Endothelial cell of umbilical vein (primary cell): ENCODE measurements around the gene GRIFIN. TPM values are rescaled to one million over a fixed set of nuclear protein-coding genes. Genes with fewer than 3 reads are reported as not detected.

Experiments used
- BruUV-seq: library from RNA; stranded (reverse); fragments of 400-500 nt; replicated peaks from 2 replicates; lab custom pipeline; 2021; lab: Mats Ljungman, UMichigan
- CTCF ChIA-PET: fragments of 300-600, 350-600 bp; sonication (Branson Sonifier 250); formaldehyde crosslinking; loops from one replicate; lab custom pipeline; 2021; ENCODE audit warnings: antibody characterized with exemption, inconsistent platforms; lab: Charles Lee
- POLR2A ChIA-PET: fragments of 300-600, 350-600 bp; sonication (Branson Sonifier 250); formaldehyde crosslinking; loops from one replicate; lab custom pipeline; 2021; ENCODE audit warnings: antibody characterized with exemption, inconsistent platforms; lab: Charles Lee
- DNase-seq: peaks from one replicate; pipeline ENCODE4 v3.0.0-alpha.2; 2011; ENCODE audit warnings: low read depth, low spot score
- FAIRE-seq: peaks from 2 replicates; lab custom pipeline; 2011; peaks lifted over from hg19 to GRCh38; lab: Jason Lieb, UNC
- H2AFZ ChIP-seq: 2 replicates; pipeline ENCODE4 v1.6.0; 2012; ENCODE audit warnings: low read depth, low read length, control low read depth, inconsistent platforms
- H3K27ac ChIP-seq: 2 replicates; pipeline ENCODE4 v1.5.1; 2011; ENCODE audit warnings: low read depth, mild to moderate bottlenecking, control low read depth, low read length, moderate library complexity; ENCODE audit not compliant: insufficient read depth
- H3K27me3 ChIP-seq, 2 experiments: 2 replicates each; pipeline versions ENCODE4 v1.6.0 to v1.6.1; 2011; ENCODE audit warnings: low read length in 2 of 2, mixed read lengths in 1 of 2; ENCODE audit not compliant: control insufficient read depth in 2 of 2, insufficient read depth in 2 of 2
- H3K36me3 ChIP-seq, 2 experiments: 2 replicates in 1 of 2; 3 replicates in 1 of 2; pipeline ENCODE4 v1.5.1; 2011; ENCODE audit warnings: low read length in 2 of 2, mild to moderate bottlenecking in 1 of 2, moderate library complexity in 1 of 2; ENCODE audit not compliant: control insufficient read depth in 2 of 2, insufficient read depth in 2 of 2; ENCODE audit errors: extremely low read depth in 1 of 2
- H3K4me1 ChIP-seq: 3 replicates; pipeline ENCODE4 v1.5.1; 2011; ENCODE audit warnings: mild to moderate bottlenecking, low read length; ENCODE audit not compliant: control insufficient read depth, insufficient read depth; ENCODE audit errors: extremely low read depth
- H3K4me2 ChIP-seq: 2 replicates; pipeline ENCODE4 v1.6.1; 2011; ENCODE audit warnings: low read length, control low read depth, mixed read lengths; ENCODE audit not compliant: insufficient read depth
- H3K4me3 ChIP-seq, 3 experiments: fragments of 200-600 bp in 1 of 3; sonication (generic), shearing (Covaris generic) in 1 of 3; replicated peaks in 1 of 3; 2 replicates each; pipeline ENCODE4 v1.5.1; 2011 to 2016; ENCODE audit warnings: control low read depth in 3 of 3, low read length in 3 of 3, mild to moderate bottlenecking in 2 of 3, inconsistent platforms in 1 of 3, low read depth in 1 of 3, moderate library complexity in 1 of 3; ENCODE audit not compliant: insufficient read depth in 1 of 3
- H3K79me2 ChIP-seq: 2 replicates; pipeline ENCODE4 v1.6.0; 2012; ENCODE audit warnings: low read length, inconsistent platforms; ENCODE audit not compliant: control insufficient read depth, insufficient read depth
- H3K9ac ChIP-seq: replicated peaks from 2 replicates; pipeline ENCODE3; 2011; ENCODE audit warnings: low read length, control low read depth; ENCODE audit not compliant: insufficient read depth; ENCODE audit errors: extremely low read depth
- H3K9me1 ChIP-seq: replicated peaks from 3 replicates; pipeline ENCODE4 v1.6.0; 2011; ENCODE audit warnings: mild to moderate bottlenecking, low read length; ENCODE audit not compliant: control insufficient read depth, insufficient read depth; ENCODE audit errors: extremely low read depth
- H3K9me3 ChIP-seq: replicated peaks from 2 replicates; pipeline ENCODE4 v1.5.1; 2012; ENCODE audit warnings: low read length, inconsistent platforms; ENCODE audit not compliant: control insufficient read depth, insufficient read depth
- H4K20me1 ChIP-seq: replicated peaks from 2 replicates; pipeline ENCODE3; 2011; ENCODE audit warnings: mild to moderate bottlenecking, low read length; ENCODE audit not compliant: control insufficient read depth, insufficient read depth; ENCODE audit errors: extremely low read depth
- EZH2 ChIP-seq: IDR thresholded peaks from 2 replicates; pipeline ENCODE4 v1.6.1; 2012; ENCODE audit warnings: borderline replicate concordance, low read depth, mild to moderate bottlenecking, moderate library complexity, low read length, inconsistent platforms; ENCODE audit not compliant: severe bottlenecking
- FOS ChIP-seq: IDR thresholded peaks from 2 replicates; pipeline ENCODE4 v1.6.1; 2011; ENCODE audit warnings: mild to moderate bottlenecking, low read length, moderate library complexity, borderline replicate concordance; ENCODE audit not compliant: insufficient read depth
- GATA2 ChIP-seq: IDR thresholded peaks from 2 replicates; pipeline ENCODE4 v1.7.0; 2011; ENCODE audit warnings: low read depth, mild to moderate bottlenecking, moderate library complexity, mixed read lengths, low read length; ENCODE audit not compliant: insufficient read length, insufficient read depth
- JUN ChIP-seq: IDR thresholded peaks from 2 replicates; pipeline ENCODE4 v1.6.1; 2011; ENCODE audit warnings: borderline replicate concordance, low read depth; ENCODE audit not compliant: insufficient read length, insufficient read depth
- MYC ChIP-seq: IDR thresholded peaks from one replicate; pipeline ENCODE4 v1.6.1; 2011; ENCODE audit warnings: mild to moderate bottlenecking, low read depth, low read length
- dilution Hi-C: fragments of 300-500 bp; cut with MboI; formaldehyde crosslinking; loops from one replicate; pipeline ENCODE4 v1.15.0; 2019; ENCODE audit warnings: low sequenced_read_pairs; ENCODE audit not compliant: extremely low pct_ligation_motif_present
- intact Hi-C: fragments of 100-400 bp; cut with micrococcal nuclease; formaldehyde crosslinking; loops from one replicate; pipeline ENCODE4 v1.10.0; 2022
- polyA plus RNA-seq, 4 experiments: library from polyadenylated mRNA; depleted of rRNA in 3 of 4; stranded (reverse) in 3 of 4; unstranded in 1 of 4; fragments of >200 nt; gene quantifications; 2 replicates each; pipeline versions ENCODE4 v1.2.1 to v1.2.3, GENCODE V29; 2011 to 2012; ENCODE audit warnings: missing spikeins in 1 of 4
- total RNA-seq: library from RNA; stranded (reverse); gene quantifications from 2 replicates; pipeline ENCODE4 v1.2.3, GENCODE V29; 2021
- TF ChIP-seq, protein P1 (sequence below), 2 donors: IDR thresholded peaks; 1 replicate in 1 of 2; 2 replicates in 1 of 2; pipeline ENCODE4 v1.5.1; 2011; ENCODE audit warnings: low read length in 2 of 2, mild to moderate bottlenecking in 2 of 2, moderate library complexity in 2 of 2, control low read depth in 1 of 2, inconsistent platforms in 1 of 2, low read depth in 1 of 2; ENCODE audit not compliant: insufficient read depth in 1 of 2; ENCODE audit errors: extremely low read depth in 1 of 2
- TF ChIP-seq, protein P2 (sequence below): IDR thresholded peaks from 2 replicates; pipeline ENCODE4 v1.6.1; 2011; ENCODE audit not compliant: insufficient read depth, insufficient read length

Gene GRIFIN
- total and polyA plus RNA-seq, 2 donors (not counting 3 experiments of a cell fraction or from before 2014, with no cell fraction given), result not detected

DNA sequence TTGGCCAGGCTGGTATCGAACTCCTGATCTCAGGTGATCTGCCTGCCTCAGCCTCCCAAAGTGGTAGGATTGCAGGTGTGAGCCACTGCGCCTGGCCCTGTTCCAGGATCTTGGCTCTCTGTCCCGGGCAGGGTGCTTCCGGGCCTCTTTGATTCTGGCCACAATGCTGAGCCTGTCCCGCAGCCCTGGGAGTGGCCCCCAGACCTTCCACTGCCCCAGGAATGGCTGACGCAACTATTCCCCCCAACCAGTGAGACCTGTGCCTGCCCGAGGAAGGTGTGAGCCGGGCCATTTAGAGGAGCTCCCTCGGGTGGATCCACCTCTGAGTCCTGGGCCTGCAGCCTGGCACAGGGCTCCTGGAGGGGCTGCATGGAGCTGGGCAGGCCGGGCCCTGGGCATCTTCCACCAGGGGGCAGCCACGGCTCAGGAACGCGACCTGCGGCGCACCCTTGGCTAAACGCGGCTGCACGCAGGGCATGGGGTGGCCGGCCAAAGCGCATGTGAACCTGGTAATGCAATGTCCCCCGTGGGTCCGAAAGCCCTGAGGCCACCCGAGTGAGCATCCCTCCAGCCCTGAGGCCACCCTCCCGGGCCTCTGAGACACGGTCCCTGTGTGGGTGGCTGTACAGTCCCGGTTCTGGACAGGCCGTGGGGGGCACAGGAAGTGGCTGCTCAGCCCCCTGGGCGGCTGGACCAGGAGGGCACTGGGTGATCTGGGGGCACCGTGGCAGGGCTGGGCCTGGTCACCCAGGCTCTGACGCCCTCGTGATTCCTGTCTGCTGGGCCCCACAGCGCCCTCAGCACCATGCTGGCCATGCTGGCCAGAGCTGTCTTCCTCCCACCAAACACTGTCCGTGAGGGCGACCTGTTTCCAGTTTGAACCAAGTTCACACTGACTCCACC is 24.8 kb downstream of the GRIFIN start:
- FAIRE-seq (peak; percentile 86), DNase-seq (peak; percentile 63)
- H3K4me3 ChIP-seq, result no peak overlapping the region
- no peaks in the 10 kb centered on the region for H3K27me3 ChIP-seq
- ChIA-PET POLR2A (no interaction called here), CTCF (interaction anchor here (0.6 to 7.9 kb wide), 32 partner anchors 8 to 307 kb away, joined by 3 to 226 read pairs (median 4); partner anchors contain the start of genes BRAT1, CHST12 and TTYH3)
- H3K9ac ChIP-seq, result no peak overlapping the region
- no peaks in the 10 kb centered on the region for H3K79me2 ChIP-seq
- H3K4me1 ChIP-seq, result peaks cover 5% of the 10 kb centered on the region
- peak overlapping the region; percentile 78 for H2AFZ ChIP-seq
- H3K4me2 ChIP-seq, result peak overlapping the region; percentile 36
- intact Hi-C loops, result loop anchor here (1.0 to 10.0 kb wide), 4 partner anchors 18 to 413 kb away; partner anchors contain the start of genes BRAT1 and IQCE
- H3K27ac ChIP-seq, result no peak overlapping the region
- no peaks in the 10 kb centered on the region for H3K9me1 ChIP-seq
- no peaks in the 10 kb centered on the region for H3K9me3 ChIP-seq
- dilution Hi-C loops, result no loop called here
- TF ChIP-seq JUN, result no peak
- no peak for TF ChIP-seq EZH2
- no peak for TF ChIP-seq MYC
- no peak for TF ChIP-seq FOS
- TF ChIP-seq, protein P1, sequence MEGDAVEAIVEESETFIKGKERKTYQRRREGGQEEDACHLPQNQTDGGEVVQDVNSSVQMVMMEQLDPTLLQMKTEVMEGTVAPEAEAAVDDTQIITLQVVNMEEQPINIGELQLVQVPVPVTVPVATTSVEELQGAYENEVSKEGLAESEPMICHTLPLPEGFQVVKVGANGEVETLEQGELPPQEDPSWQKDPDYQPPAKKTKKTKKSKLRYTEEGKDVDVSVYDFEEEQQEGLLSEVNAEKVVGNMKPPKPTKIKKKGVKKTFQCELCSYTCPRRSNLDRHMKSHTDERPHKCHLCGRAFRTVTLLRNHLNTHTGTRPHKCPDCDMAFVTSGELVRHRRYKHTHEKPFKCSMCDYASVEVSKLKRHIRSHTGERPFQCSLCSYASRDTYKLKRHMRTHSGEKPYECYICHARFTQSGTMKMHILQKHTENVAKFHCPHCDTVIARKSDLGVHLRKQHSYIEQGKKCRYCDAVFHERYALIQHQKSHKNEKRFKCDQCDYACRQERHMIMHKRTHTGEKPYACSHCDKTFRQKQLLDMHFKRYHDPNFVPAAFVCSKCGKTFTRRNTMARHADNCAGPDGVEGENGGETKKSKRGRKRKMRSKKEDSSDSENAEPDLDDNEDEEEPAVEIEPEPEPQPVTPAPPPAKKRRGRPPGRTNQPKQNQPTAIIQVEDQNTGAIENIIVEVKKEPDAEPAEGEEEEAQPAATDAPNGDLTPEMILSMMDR (IDR thresholded peaks at IDR 0.05; ENCODE audit: extremely low read depth in 1 of 2, insufficient read depth in 1 of 2, low read depth in 1 of 2, low read length in 2 of 2), result peak; percentile 95 to 97
- no peak for TF ChIP-seq GATA2
- TF ChIP-seq, protein P2, sequence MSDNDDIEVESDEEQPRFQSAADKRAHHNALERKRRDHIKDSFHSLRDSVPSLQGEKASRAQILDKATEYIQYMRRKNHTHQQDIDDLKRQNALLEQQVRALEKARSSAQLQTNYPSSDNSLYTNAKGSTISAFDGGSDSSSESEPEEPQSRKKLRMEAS, result no peak
- H4K20me1 ChIP-seq, result no peaks in the 10 kb centered on the region
- no TSS peak for BruUV-seq
- H3K36me3 ChIP-seq, result no peaks in the 10 kb centered on the region
